Stimulated activated CD8-positive, alpha-beta memory T cell treated with anti-CD3 and anti-CD28 coated beads, Interleukin-12 subunit alpha, Interleukin-12 subunit beta, amount 100 ng/mL, for 4 hours (primary cell): ENCODE measurements around the gene LRP1.

Source experiments
- DNase-seq: peaks from one replicate; pipeline ENCODE4 v3.0.0-alpha.2; 2020; ENCODE audit warnings: low read depth

LRP1 gene

GRCh38 chr12:57156701-57157403 is 28.6 kb downstream of the LRP1 start:
- DNase-seq, result no peak

DNA sequence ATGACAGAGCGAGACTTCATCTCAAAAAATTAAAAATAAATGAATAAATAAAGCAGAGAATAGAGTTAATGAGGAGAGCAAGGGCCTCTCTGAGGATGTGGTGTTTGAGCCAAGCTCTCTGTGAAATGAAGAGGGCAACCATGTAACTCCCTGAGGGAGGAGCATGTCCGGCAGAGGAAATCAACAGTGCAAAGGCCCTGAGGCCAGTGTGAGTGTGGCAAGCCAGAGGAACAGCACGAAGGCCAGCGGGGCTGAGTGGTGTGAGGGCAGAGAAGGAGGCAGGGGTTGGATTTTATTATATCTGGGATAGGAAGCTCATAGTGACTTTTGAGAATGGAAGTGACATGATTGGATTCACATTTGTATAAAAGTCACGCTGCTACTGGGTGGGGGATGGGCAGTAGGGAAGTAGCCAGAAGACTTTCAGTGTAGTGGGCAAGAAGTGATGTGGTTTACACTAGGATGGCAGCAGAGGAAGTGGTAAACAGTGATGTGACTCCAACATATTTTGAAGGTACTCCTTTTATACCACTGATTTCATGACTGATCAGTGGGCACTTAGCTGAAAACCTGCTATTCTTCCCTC is 29.4 kb downstream of the LRP1 start:
- no peak for DNase-seq

DNA sequence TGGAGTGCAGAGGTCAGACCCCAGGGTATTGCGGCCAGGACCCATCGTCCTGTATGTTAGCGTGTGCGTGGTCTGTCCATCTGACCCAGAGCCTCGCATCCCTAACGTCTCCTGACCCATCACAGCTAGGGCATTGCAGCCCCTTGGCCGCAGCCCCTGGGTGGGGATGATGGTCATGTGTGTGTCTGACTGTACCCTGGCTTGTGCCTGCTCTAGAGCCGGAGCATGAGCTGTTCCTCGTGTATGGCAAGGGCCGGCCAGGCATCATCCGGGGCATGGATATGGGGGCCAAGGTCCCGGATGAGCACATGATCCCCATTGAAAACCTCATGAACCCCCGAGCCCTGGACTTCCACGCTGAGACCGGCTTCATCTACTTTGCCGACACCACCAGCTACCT is 29.9 kb downstream of the LRP1 start:
- DNase-seq, result no peak

- no peak for DNase-seq
These were observed 30.4 kb downstream of the LRP1 start for GRCh38 chr12:57158665-57159064.

DNA sequence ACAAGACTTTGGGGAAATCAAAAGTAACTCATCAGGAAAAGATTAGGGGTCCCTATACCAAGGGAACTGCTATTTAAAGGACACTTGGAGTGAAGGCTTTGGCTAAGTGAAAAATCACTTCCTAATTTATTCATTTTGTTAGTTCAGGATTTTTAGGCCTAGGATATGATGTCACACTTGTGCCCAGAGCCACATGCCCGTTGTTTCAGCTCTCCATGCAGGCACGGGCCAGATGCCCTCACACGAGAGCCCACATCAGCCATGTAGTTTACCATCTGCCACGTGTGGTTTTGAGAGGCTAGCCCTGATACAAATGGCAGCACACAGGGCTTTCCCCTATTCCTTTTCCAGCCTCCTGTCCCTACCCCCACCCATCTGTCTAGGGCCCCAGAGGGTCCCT is 31.0 kb downstream of the LRP1 start:
- DNase-seq, result no peak

DNA sequence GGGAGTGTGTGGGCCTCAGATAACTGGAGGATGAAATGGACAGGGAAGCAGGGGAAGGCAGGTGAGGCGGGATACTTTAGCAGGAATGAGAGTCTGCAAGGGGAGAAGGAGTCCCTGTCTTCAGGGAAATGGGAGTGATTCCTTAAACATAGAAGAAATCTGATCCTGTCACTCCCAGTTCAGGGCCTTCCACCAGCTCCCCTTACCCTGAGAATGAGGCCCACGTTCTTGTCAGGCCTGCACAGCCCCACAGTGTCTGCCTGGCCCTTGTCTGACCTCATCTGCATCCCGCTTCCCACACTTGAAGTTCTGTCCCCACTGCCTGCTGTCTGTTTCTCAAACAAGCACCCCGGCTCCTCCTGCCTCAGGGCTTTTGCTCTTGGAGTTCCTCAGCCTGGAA is 31.8 kb downstream of the LRP1 start:
- no peak for DNase-seq

GRCh38 chr12:57160741-57161140 is 32.5 kb downstream of the LRP1 start:
- no peak for DNase-seq

GRCh38 chr12:57161491-57161890 is 33.2 kb downstream of the LRP1 start:
- no peak for DNase-seq

GRCh38 chr12:57162553-57163125 is 34.4 kb downstream of the LRP1 start:
- no peak for DNase-seq

GRCh38 chr12:57164454-57164853 is 36.2 kb downstream of the LRP1 start:
- no peak for DNase-seq

DNA sequence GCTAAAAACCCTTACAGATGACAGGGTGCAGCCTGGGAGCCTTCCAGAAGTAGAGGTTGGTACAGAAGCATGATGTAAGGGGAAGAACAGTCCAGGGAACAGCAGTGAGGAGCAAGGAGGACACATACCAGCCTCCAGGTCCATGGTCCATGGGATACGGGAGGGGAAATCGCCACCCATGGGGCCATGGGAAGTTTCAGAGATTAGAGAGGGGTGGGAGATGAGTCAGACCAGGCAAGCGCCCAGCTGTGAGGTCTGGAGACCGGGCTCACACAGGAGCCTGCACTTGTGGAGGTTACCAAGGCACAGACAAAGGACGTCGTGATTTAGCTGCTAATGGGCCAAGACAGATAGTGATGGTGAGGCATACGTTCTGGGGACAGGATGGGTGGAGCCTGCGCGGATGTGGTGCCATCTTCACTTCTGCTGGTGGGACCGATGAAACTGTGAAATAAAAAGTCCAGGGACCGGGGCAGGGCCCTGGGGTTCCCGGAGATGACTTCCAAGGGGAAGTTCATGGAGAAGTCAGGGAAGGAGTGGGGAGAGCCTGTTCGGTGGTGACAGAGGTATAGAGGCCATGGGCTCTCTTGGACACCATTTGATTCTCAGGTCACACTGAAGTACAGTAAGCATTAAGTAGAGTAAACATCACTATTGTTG is 36.8 kb downstream of the LRP1 start:
- DNase-seq, result no peak

DNA sequence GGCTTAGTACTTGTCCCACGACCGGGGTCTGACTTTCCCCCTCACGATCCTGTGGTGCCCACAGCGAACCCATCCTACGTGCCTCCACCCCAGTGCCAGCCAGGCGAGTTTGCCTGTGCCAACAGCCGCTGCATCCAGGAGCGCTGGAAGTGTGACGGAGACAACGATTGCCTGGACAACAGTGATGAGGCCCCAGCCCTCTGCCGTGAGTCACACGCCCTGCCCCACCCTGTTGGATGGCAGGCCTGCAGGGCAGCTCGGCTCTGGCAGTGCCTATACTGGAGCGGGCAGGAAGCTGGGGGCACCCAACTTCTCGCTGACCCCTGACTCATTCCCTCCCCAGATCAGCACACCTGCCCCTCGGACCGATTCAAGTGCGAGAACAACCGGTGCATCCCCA is 37.5 kb downstream of the LRP1 start:
- DNase-seq, result no peak

- no peak for DNase-seq
These were observed 38.7 kb downstream of the LRP1 start for GRCh38 chr12:57166971-57167371.

DNA sequence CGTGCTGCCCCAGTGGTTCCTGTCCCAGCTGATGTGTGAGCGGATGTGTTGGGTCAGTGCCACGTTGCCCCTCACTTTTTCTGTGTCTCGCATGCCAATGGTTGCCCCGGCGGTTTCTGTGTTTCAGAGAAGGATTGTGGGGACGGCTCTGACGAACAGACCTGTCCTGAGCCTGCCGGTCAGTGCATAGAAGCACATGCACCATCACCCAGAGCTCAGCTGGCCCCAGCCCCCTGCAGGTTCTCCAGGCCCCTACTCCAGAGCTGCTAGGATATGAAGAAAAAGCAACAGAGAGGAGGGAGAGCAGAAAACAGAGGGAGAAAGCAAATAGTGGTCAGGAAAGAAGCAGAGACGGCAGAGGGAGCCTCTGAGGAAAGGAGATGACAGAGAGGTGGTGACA is 39.8 kb downstream of the LRP1 start:
- DNase-seq, result no peak

- DNase-seq, result no peak
These were observed 40.9 kb downstream of the LRP1 start for GRCh38 chr12:57169046-57169795.

- no peak for DNase-seq
These were observed 41.7 kb downstream of the LRP1 start for GRCh38 chr12:57169969-57170368.

- DNase-seq, result no peak
These were observed 42.1 kb downstream of the LRP1 start for GRCh38 chr12:57170408-57170807.

GRCh38 chr12:57170927-57171326 is 42.6 kb downstream of the LRP1 start:
- no peak for DNase-seq

- DNase-seq, result no peak
These were observed 43.4 kb downstream of the LRP1 start for GRCh38 chr12:57171668-57172067.

- no peak for DNase-seq
These were observed 44.8 kb downstream of the LRP1 start for GRCh38 chr12:57173089-57173488.

DNA sequence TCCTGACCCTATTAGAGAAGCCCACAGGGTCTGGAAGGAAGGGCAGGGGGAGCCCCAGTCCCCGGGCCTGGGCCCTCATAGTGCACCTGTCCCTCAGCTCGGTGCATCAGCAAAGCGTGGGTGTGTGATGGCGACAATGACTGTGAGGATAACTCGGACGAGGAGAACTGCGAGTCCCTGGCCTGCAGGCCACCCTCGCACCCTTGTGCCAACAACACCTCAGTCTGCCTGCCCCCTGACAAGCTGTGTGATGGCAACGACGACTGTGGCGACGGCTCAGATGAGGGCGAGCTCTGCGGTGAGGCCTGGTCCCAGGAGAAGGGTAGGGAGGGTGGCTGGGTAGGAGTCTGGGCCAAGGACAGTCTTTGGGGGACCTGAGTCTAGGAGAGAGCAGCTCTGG is 45.4 kb downstream of the LRP1 start:
- no peak for DNase-seq

- DNase-seq, result no peak
These were observed 47.3 kb downstream of the LRP1 start for GRCh38 chr12:57175428-57176138.
